Astrocyte (in vitro differentiated cells and primary cell): Measurements from ENCODE around the gene SYCE3. TPM values are rescaled to one million over a fixed set of nuclear protein-coding genes. Genes with fewer than 3 reads are reported as not detected.

Source experiments
- DNase-seq: peaks from one replicate; pipeline ENCODE4 v3.0.0-alpha.2; 2010; ENCODE audit warnings: low read depth
- FAIRE-seq: peaks from 2 replicates; lab custom pipeline; 2011; peaks lifted over from hg19 to GRCh38; lab: Jason Lieb, UNC
- H2AFZ ChIP-seq: 2 replicates; pipeline ENCODE4 v1.6.0; 2012; ENCODE audit warnings: low read depth, low read length, inconsistent platforms
- H3K27ac ChIP-seq: 2 replicates; pipeline ENCODE4 v1.5.1; 2011; ENCODE audit warnings: low read depth, low read length, inconsistent platforms
- H3K27me3 ChIP-seq: 2 replicates; pipeline ENCODE4 v1.6.0; 2011; ENCODE audit warnings: low read length, inconsistent platforms; ENCODE audit not compliant: insufficient read depth
- H3K36me3 ChIP-seq: 2 replicates; pipeline ENCODE4 v1.5.1; 2011; ENCODE audit warnings: low read length, inconsistent platforms; ENCODE audit not compliant: insufficient read depth
- H3K4me1 ChIP-seq: 2 replicates; pipeline ENCODE4 v1.5.1; 2011; ENCODE audit warnings: low read length, inconsistent platforms; ENCODE audit not compliant: insufficient read depth
- H3K4me2 ChIP-seq: 2 replicates; pipeline ENCODE4 v1.6.0; 2012; ENCODE audit warnings: low read length, inconsistent platforms
- H3K4me3 ChIP-seq: 2 replicates; pipeline ENCODE4 v1.5.1; 2011; ENCODE audit warnings: low read depth, mild to moderate bottlenecking, low read length, inconsistent platforms; ENCODE audit not compliant: insufficient read depth
- H3K79me2 ChIP-seq: 2 replicates; pipeline ENCODE4 v1.6.0; 2012; ENCODE audit warnings: mild to moderate bottlenecking, low read length, inconsistent platforms; ENCODE audit not compliant: insufficient read depth
- H3K9ac ChIP-seq: 2 replicates; pipeline ENCODE4 v1.6.0; 2012; ENCODE audit warnings: mild to moderate bottlenecking, low read length, inconsistent platforms
- H3K9me3 ChIP-seq: 2 replicates; pipeline ENCODE4 v1.5.1; 2012; ENCODE audit warnings: low read depth, mild to moderate bottlenecking, low read length, inconsistent platforms; ENCODE audit not compliant: insufficient read depth
- H4K20me1 ChIP-seq: 2 replicates; pipeline ENCODE4 v1.6.0; 2012; ENCODE audit warnings: low read length, inconsistent platforms; ENCODE audit not compliant: insufficient read depth
- H3K27ac Mint-ChIP-seq: one replicate; pipeline ENCODE4 v1.8.0; 2021; ENCODE audit warnings: mild to moderate bottlenecking, mixed read lengths; ENCODE audit not compliant: unreplicated experiment
- H3K27me3 Mint-ChIP-seq: one replicate; pipeline ENCODE4 v1.8.0; 2021; ENCODE audit warnings: low read depth, mixed read lengths; ENCODE audit not compliant: unreplicated experiment
- H3K36me3 Mint-ChIP-seq: one replicate; pipeline ENCODE4 v1.8.0; 2021; ENCODE audit warnings: low read depth, mixed read lengths; ENCODE audit not compliant: unreplicated experiment
- H3K4me1 Mint-ChIP-seq: one replicate; pipeline ENCODE4 v1.8.0; 2021; ENCODE audit warnings: low read depth, mixed read lengths; ENCODE audit not compliant: unreplicated experiment
- H3K4me3 Mint-ChIP-seq: one replicate; pipeline ENCODE4 v1.8.0; 2021; ENCODE audit warnings: mild to moderate bottlenecking, moderate library complexity, mixed read lengths; ENCODE audit not compliant: unreplicated experiment
- H3K9me3 Mint-ChIP-seq: one replicate; pipeline ENCODE4 v1.8.0; 2021; ENCODE audit warnings: mild to moderate bottlenecking, mixed read lengths; ENCODE audit not compliant: unreplicated experiment
- CTCF ChIP-seq: IDR thresholded peaks from 2 replicates; pipeline ENCODE4 v1.5.1; 2011; ENCODE audit warnings: low read depth, mild to moderate bottlenecking, inconsistent platforms, low read length, moderate library complexity; ENCODE audit not compliant: insufficient read depth
- EZH2 ChIP-seq: IDR thresholded peaks from 2 replicates; pipeline ENCODE4 v1.6.1; 2012; ENCODE audit warnings: mild to moderate bottlenecking, low read length, inconsistent platforms; ENCODE audit not compliant: insufficient read depth
- total RNA-seq: library from RNA; stranded (reverse); gene quantifications from 2 replicates; pipeline ENCODE4 v1.2.1, GENCODE V29; 2021

The SYCE3 gene
- total RNA-seq, 1 donor from 2014 or later = not detected

GRCh38 chr22:50516068-50516467 lies 46.7 kb downstream of the SYCE3 start:
- H3K9ac ChIP-seq = no peak overlapping the region
- TF ChIP-seq CTCF = no peak
- TF ChIP-seq EZH2 = no peak
- Mint-ChIP-seq H3K4me3 (no peak overlapping the region), H3K27ac (no peak overlapping the region), H3K4me1 (no peaks in the 10 kb centered on the region), H3K9me3 (no peaks in the 10 kb centered on the region), H3K27me3 (no peaks in the 10 kb centered on the region), H3K36me3 (peaks cover 9% of the 10 kb centered on the region)
- FAIRE-seq = no peak
- H3K4me3 ChIP-seq = no peak overlapping the region
- no peaks in the 10 kb centered on the region for H3K4me1 ChIP-seq
- no peak for DNase-seq
- peaks cover 30% of the 10 kb centered on the region for H4K20me1 ChIP-seq
- no peak overlapping the region for H3K27ac ChIP-seq
- no peaks in the 10 kb centered on the region for H3K27me3 ChIP-seq
- H3K79me2 ChIP-seq = peaks cover 49% of the 10 kb centered on the region
- H2AFZ ChIP-seq = no peak overlapping the region
- H3K9me3 ChIP-seq = no peaks in the 10 kb centered on the region
- H3K4me2 ChIP-seq = no peak overlapping the region
- H3K36me3 ChIP-seq = no peaks in the 10 kb centered on the region

GRCh38 chr22:50513175-50513574 lies 49.5 kb downstream of the SYCE3 start:
- H3K9me3 Mint-ChIP-seq = no peaks in the 10 kb centered on the region
- H3K4me3 Mint-ChIP-seq = no peak overlapping the region
- Histone ChIP-seq H2AFZ (no peak overlapping the region), H3K79me2 (peaks cover 73% of the 10 kb centered on the region), H3K36me3 (no peaks in the 10 kb centered on the region), H3K27ac (no peak overlapping the region), H4K20me1 (peaks cover 30% of the 10 kb centered on the region), H3K4me2 (no peak overlapping the region), H3K4me1 (peaks cover 10% of the 10 kb centered on the region), H3K9ac (no peak overlapping the region), H3K4me3 (no peak overlapping the region), H3K9me3 (no peaks in the 10 kb centered on the region), H3K27me3 (no peaks in the 10 kb centered on the region)
- TF ChIP-seq CTCF (no peak), EZH2 (no peak)
- peaks cover 9% of the 10 kb centered on the region for H3K36me3 Mint-ChIP-seq
- H3K4me1 Mint-ChIP-seq = peaks cover 2% of the 10 kb centered on the region
- no peaks in the 10 kb centered on the region for H3K27me3 Mint-ChIP-seq
- no peak overlapping the region for H3K27ac Mint-ChIP-seq
- no peak for DNase-seq
- no peak for FAIRE-seq

- Mint-ChIP-seq H3K4me1 (peaks cover 2% of the 10 kb centered on the region), H3K4me3 (peak overlapping the region; percentile 87), H3K9me3 (no peaks in the 10 kb centered on the region), H3K27ac (peak overlapping the region; percentile 37), H3K27me3 (no peaks in the 10 kb centered on the region), H3K36me3 (no peaks in the 10 kb centered on the region)
- Histone ChIP-seq H4K20me1 (peaks cover 31% of the 10 kb centered on the region), H3K79me2 (peaks cover 72% of the 10 kb centered on the region), H3K27me3 (no peaks in the 10 kb centered on the region), H3K4me2 (peak overlapping the region; percentile 86), H3K4me3 (peak overlapping the region; percentile 78), H3K9ac (peak overlapping the region; percentile 83), H2AFZ (peak overlapping the region; percentile 52), H3K27ac (peak overlapping the region; percentile 85), H3K36me3 (no peaks in the 10 kb centered on the region), H3K4me1 (peaks cover 14% of the 10 kb centered on the region), H3K9me3 (no peaks in the 10 kb centered on the region)
- no peak for FAIRE-seq
- DNase-seq = no peak
- no peak for TF ChIP-seq CTCF
- no peak for TF ChIP-seq EZH2
Measured at GRCh38 chr22:50508897-50509296, 53.8 kb downstream of the SYCE3 start.
